Ovary (tissue), 3 donors: ENCODE data around the gene CSMD2.

ENCODE experiments used
- EP300 ChIP-seq: sonication (generic); formaldehyde crosslinking; IDR thresholded peaks from one replicate; pipeline ENCODE4 v1.6.1; 2017; ENCODE audit warnings: antibody characterized with exemption
- POLR2A ChIP-seq: fragments of 450-650 bp; IDR thresholded peaks from one replicate; pipeline ENCODE4 v1.6.1; 2017; ENCODE audit warnings: antibody characterized with exemption, mild to moderate bottlenecking, moderate library complexity
- TF ChIP-seq, protein P1 (sequence below), 3 donors: fragments of 450-650 bp in 2 of 3; fragments of 200-600 bp in 1 of 3; IDR thresholded peaks; one replicate each; pipeline versions ENCODE4 v1.5.1 to v1.8.0; 2016 to 2022; ENCODE audit warnings: antibody characterized with exemption in 3 of 3, mild to moderate bottlenecking in 1 of 3
- donor health status: DM: no; HTN: no; CAD: no.

DNA sequence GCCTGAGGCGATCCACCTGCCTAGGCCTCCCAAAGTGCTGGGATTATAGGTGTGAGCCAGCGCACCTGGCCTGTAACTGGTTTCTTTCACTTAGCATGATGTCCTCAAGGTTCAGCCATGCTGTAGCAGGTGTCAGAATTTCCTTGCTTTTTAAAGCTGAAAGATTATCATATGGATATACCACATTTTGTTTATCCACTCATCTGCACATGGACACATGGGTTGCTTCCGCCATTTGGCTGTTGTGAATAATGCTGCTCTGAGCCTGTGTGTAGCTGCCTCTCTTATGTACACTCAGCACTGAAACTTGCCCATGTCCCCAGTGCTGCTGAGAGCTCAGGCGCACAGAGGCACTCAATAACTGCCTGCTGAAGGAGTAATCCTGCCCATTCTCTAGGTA lies 11.8 kb downstream of the CSMD2 start:
- TF ChIP-seq EP300 (no peak), POLR2A (no peak)
- TF ChIP-seq, protein P1, sequence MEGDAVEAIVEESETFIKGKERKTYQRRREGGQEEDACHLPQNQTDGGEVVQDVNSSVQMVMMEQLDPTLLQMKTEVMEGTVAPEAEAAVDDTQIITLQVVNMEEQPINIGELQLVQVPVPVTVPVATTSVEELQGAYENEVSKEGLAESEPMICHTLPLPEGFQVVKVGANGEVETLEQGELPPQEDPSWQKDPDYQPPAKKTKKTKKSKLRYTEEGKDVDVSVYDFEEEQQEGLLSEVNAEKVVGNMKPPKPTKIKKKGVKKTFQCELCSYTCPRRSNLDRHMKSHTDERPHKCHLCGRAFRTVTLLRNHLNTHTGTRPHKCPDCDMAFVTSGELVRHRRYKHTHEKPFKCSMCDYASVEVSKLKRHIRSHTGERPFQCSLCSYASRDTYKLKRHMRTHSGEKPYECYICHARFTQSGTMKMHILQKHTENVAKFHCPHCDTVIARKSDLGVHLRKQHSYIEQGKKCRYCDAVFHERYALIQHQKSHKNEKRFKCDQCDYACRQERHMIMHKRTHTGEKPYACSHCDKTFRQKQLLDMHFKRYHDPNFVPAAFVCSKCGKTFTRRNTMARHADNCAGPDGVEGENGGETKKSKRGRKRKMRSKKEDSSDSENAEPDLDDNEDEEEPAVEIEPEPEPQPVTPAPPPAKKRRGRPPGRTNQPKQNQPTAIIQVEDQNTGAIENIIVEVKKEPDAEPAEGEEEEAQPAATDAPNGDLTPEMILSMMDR (IDR thresholded peaks at IDR 0.05), result no peak
